SIG-M5 treated with dmso at 0.1 percent for 504 hours (cell line): ENCODE measurements around the gene RNF123.

Source experiments
- DNase-seq: peaks from one replicate; lab custom pipeline; 2025; ENCODE audit not compliant: unreplicated experiment; lab: John Stamatoyannopoulos, UW

RNF123 gene

GRCh38 chr3:49700453-49701128 lies 11.2 kb downstream of the RNF123 start:
- no peak for DNase-seq

- DNase-seq = no peak
Measured at GRCh38 chr3:49701388-49702077, 12.2 kb downstream of the RNF123 start.

GRCh38 chr3:49702672-49703071 lies 13.3 kb downstream of the RNF123 start:
- DNase-seq = no peak

GRCh38 chr3:49703443-49703927 lies 14.1 kb downstream of the RNF123 start:
- peak; percentile 60 for DNase-seq

- no peak for DNase-seq
Measured at GRCh38 chr3:49703956-49704355, 14.6 kb downstream of the RNF123 start.

- DNase-seq = no peak
Measured at GRCh38 chr3:49704629-49705028, 15.3 kb downstream of the RNF123 start.

GRCh38 chr3:49705390-49705960 lies 16.1 kb downstream of the RNF123 start:
- no peak for DNase-seq

GRCh38 chr3:49706456-49707112 lies 17.2 kb downstream of the RNF123 start:
- no peak for DNase-seq

- no peak for DNase-seq
Measured at GRCh38 chr3:49707113-49707480, 17.7 kb downstream of the RNF123 start.

- no peak for DNase-seq
Measured at GRCh38 chr3:49709852-49710251, 20.5 kb downstream of the RNF123 start.

GRCh38 chr3:49711489-49711888 lies 22.1 kb downstream of the RNF123 start:
- no peak for DNase-seq

- DNase-seq = no peak
Measured at GRCh38 chr3:49712166-49712565, 22.8 kb downstream of the RNF123 start.

- no peak for DNase-seq
Measured at GRCh38 chr3:49712631-49713317, 23.4 kb downstream of the RNF123 start.

GRCh38 chr3:49713336-49714105 lies 24.2 kb downstream of the RNF123 start:
- DNase-seq = no peak

- no peak for DNase-seq
Measured at GRCh38 chr3:49714728-49715550, 25.6 kb downstream of the RNF123 start.

GRCh38 chr3:49715611-49716121 lies 26.3 kb downstream of the RNF123 start:
- no peak for DNase-seq

GRCh38 chr3:49716169-49716568 lies 26.8 kb downstream of the RNF123 start:
- no peak for DNase-seq

GRCh38 chr3:49716691-49717210 lies 27.4 kb downstream of the RNF123 start:
- no peak for DNase-seq
